Kidney tubule cell (primary cell): ENCODE results near the gene RNF25.

Experiments used
- DNase-seq: peaks from one replicate; pipeline ENCODE4 v3.0.0-alpha.2; 2018; ENCODE audit warnings: low spot score

The RNF25 gene

GRCh38 chr2:218622606-218623365, 49.0 kb downstream of the RNF25 start:
- DNase-seq: peak; percentile 58

- no peak for DNase-seq
Observed at GRCh38 chr2:218621007-218621406, 50.8 kb downstream of the RNF25 start.

GRCh38 chr2:218618102-218618860, 53.5 kb downstream of the RNF25 start:
- no peak for DNase-seq

- DNase-seq: no peak
Observed at GRCh38 chr2:218615868-218616315, 55.9 kb downstream of the RNF25 start.
